Lower lobe of right lung (tissue), 2 donors: ENCODE data around the gene GTF3C5. TPM values are rescaled to one million over a fixed set of nuclear protein-coding genes. Genes with fewer than 3 reads are reported as not detected.

Experiments
- ATAC-seq, 2 donors: fragments of 200-7000 bp; cut with Tn5 transposase; one replicate each; pipeline ENCODE4 v1.9.1; 2020 to 2022; ENCODE audit warnings: mild to moderate bottlenecking in 2 of 2, moderate library complexity in 2 of 2
- DNase-seq: peaks from one replicate; pipeline ENCODE4 v3.0.0-alpha.2; 2020
- H3K27ac ChIP-seq: fragments of 200-600 bp; one replicate; pipeline ENCODE4 v1.8.0; 2022
- H3K27me3 ChIP-seq: fragments of 200-600 bp; one replicate; pipeline ENCODE4 v1.8.0; 2022; ENCODE audit warnings: low read depth
- H3K36me3 ChIP-seq: fragments of 200-600 bp; one replicate; pipeline ENCODE4 v1.8.0; 2022; ENCODE audit warnings: mild to moderate bottlenecking
- H3K4me1 ChIP-seq: fragments of 200-600 bp; one replicate; pipeline ENCODE4 v1.8.0; 2022
- H3K4me3 ChIP-seq: fragments of 200-600 bp; one replicate; pipeline ENCODE4 v1.8.0; 2022; ENCODE audit warnings: mild to moderate bottlenecking
- H3K9me3 ChIP-seq: fragments of 200-600 bp; one replicate; pipeline ENCODE4 v1.8.0; 2022
- CTCF ChIP-seq: fragments of 200-600 bp; IDR thresholded peaks from one replicate; pipeline ENCODE4 v1.8.0; 2022; ENCODE audit warnings: antibody characterized with exemption, mild to moderate bottlenecking
- intact Hi-C: fragments of 100-400 bp; cut with DNase I; formaldehyde crosslinking; loops from one replicate; pipeline ENCODE4 v1.11.0; 2022
- total RNA-seq: library from RNA; stranded (reverse); fragmentation: NEBNext Ultra II Directional; extraction: Animal tissue kit (Norgen Biotek cat#: 25700); gene quantifications from one replicate; pipeline ENCODE4 v1.2.1, GENCODE V29; 2021
- donor health status: DM: no; HTN: yes; CAD: no; lungs with severe emphysema.

The GTF3C5 gene
- total RNA-seq, 1 donor from 2014 or later, result 44.8 TPM

- Histone ChIP-seq H3K9me3 (no peaks in the 10 kb centered on the region), H3K36me3 (peaks cover 76% of the 10 kb centered on the region), H3K4me1 (no peaks in the 10 kb centered on the region), H3K27me3 (no peaks in the 10 kb centered on the region), H3K4me3 (no peak overlapping the region), H3K27ac (no peak overlapping the region)
- TF ChIP-seq CTCF, result no peak
- DNase-seq (no peak), ATAC-seq (no peak)
- intact Hi-C loops, result no loop called here
Measured at GRCh38 chr9:133044125-133044524, 13.3 kb downstream of the GTF3C5 start.

GRCh38 chr9:133044661-133045060 lies 13.9 kb downstream of the GTF3C5 start:
- intact Hi-C loops, result no loop called here
- no peak for DNase-seq
- TF ChIP-seq CTCF, result no peak
- no peak overlapping the region for H3K27ac ChIP-seq
- no peaks in the 10 kb centered on the region for H3K4me1 ChIP-seq
- peak in 1 of 2 donors; percentile 14 for ATAC-seq
- no peaks in the 10 kb centered on the region for H3K9me3 ChIP-seq
- H3K27me3 ChIP-seq, result no peaks in the 10 kb centered on the region
- no peak overlapping the region for H3K4me3 ChIP-seq
- peaks cover 81% of the 10 kb centered on the region for H3K36me3 ChIP-seq

GRCh38 chr9:133045132-133045531 lies 14.3 kb downstream of the GTF3C5 start:
- H3K4me1 ChIP-seq, result no peaks in the 10 kb centered on the region
- H3K36me3 ChIP-seq, result peaks cover 86% of the 10 kb centered on the region
- ATAC-seq (no peak), DNase-seq (no peak)
- no peaks in the 10 kb centered on the region for H3K27me3 ChIP-seq
- intact Hi-C loops, result no loop called here
- H3K4me3 ChIP-seq, result no peak overlapping the region
- H3K9me3 ChIP-seq, result no peaks in the 10 kb centered on the region
- no peak for TF ChIP-seq CTCF
- H3K27ac ChIP-seq, result no peak overlapping the region

GRCh38 chr9:133046196-133046899 lies 15.6 kb downstream of the GTF3C5 start:
- DNase-seq (no peak), ATAC-seq (no peak)

GRCh38 chr9:133046900-133047295 lies 16.1 kb downstream of the GTF3C5 start:
- Histone ChIP-seq H3K36me3 (peaks cover 100% of the 10 kb centered on the region), H3K9me3 (no peaks in the 10 kb centered on the region), H3K4me1 (no peaks in the 10 kb centered on the region), H3K27me3 (no peaks in the 10 kb centered on the region), H3K4me3 (no peak overlapping the region), H3K27ac (no peak overlapping the region)
- no peak for TF ChIP-seq CTCF
- ATAC-seq (no peak), DNase-seq (no peak)
- intact Hi-C loops, result no loop called here

More at GRCh38 chr9:133046196-133046899, 15.6 kb downstream of the GTF3C5 start:
- Histone ChIP-seq H3K27me3 (no peaks in the 10 kb centered on the region), H3K27ac (no peak overlapping the region), H3K36me3 (peaks cover 98% of the 10 kb centered on the region), H3K9me3 (no peaks in the 10 kb centered on the region), H3K4me3 (no peak overlapping the region), H3K4me1 (no peaks in the 10 kb centered on the region)
- no peak for TF ChIP-seq CTCF
- intact Hi-C loops, result no loop called here
